GM21360 (cell line): ENCODE measurements around the gene TBC1D22A.

Source experiments
- ATAC-seq: cut with Tn5 transposase; IDR thresholded peaks from one replicate; pipeline ENCODE4 v1.9.1; 2021; ENCODE audit warnings: mild to moderate bottlenecking, moderate library complexity; ENCODE audit not compliant: unreplicated experiment

The TBC1D22A gene

DNA sequence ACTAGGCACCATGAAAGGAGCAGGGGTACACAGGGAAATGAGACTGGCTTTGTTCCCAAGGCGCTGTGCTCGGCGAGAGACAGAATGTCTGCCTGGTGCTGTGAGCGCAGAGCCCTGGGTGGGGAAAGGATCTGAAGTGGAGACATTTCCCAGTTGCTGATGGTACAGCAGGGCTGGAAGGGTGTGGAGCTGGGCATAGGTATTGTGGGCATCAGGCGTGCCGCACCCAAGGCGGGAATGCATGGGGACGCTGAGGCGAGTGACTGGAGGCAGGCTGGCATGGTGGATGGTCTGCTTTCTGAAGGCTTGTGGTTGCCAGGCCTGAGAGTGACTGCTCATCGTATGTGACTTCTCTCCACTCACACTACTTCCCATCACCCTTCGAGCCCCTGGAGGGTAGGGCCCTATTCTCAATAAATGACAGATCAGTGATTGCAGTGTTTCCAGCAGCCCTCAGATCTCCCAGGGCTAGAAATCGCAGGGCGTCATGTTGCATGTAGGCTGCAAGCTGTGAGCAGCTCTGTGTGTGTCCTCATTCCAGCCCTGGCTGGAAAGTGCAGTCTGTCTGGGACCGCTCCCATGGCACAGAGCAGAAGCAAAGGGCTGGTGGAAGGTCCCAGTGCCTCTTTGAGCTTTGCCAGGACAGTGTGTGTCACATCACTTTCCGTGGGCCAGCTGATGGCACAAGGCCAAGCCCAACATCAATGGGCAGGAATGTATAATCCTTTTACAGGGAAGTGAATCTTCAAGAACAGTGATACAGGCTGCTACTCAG, 67.7 kb downstream of the TBC1D22A start:
- ATAC-seq = no peak

GRCh38 chr22:46830841-46831240, 68.4 kb downstream of the TBC1D22A start:
- ATAC-seq = no peak

- no peak for ATAC-seq
Observed at GRCh38 chr22:46833228-46833627, 70.8 kb downstream of the TBC1D22A start.

- no peak for ATAC-seq
Observed at GRCh38 chr22:46834021-46834737, 71.7 kb downstream of the TBC1D22A start.

- no peak for ATAC-seq
Observed at GRCh38 chr22:46835288-46835687, 72.8 kb downstream of the TBC1D22A start.

DNA sequence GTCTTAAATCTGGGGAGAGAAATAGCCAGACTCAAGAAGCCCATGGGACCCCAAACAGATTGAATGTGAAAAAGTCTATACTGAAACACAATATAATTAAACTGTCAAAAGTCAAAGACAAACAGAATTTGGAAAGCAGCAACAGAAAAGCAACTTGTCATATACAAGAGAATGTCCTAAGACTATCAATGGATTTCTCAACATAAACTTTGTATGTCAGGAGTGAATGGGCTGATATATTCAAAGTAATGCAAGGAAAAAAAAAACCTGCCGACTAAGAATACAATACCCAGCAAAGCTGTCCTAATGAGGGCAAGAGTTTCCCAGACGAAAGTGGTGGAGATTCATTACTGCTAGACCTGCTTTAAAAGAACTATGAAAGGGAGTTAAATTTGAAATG, 73.2 kb downstream of the TBC1D22A start:
- ATAC-seq = no peak

GRCh38 chr22:46841522-46841921, 79.1 kb downstream of the TBC1D22A start:
- ATAC-seq = no peak

- no peak for ATAC-seq
Observed at GRCh38 chr22:46842606-46843005, 80.2 kb downstream of the TBC1D22A start.

- no peak for ATAC-seq
Observed at GRCh38 chr22:46843821-46844255, 81.4 kb downstream of the TBC1D22A start.

GRCh38 chr22:46844606-46845210, 82.3 kb downstream of the TBC1D22A start:
- no peak for ATAC-seq

DNA sequence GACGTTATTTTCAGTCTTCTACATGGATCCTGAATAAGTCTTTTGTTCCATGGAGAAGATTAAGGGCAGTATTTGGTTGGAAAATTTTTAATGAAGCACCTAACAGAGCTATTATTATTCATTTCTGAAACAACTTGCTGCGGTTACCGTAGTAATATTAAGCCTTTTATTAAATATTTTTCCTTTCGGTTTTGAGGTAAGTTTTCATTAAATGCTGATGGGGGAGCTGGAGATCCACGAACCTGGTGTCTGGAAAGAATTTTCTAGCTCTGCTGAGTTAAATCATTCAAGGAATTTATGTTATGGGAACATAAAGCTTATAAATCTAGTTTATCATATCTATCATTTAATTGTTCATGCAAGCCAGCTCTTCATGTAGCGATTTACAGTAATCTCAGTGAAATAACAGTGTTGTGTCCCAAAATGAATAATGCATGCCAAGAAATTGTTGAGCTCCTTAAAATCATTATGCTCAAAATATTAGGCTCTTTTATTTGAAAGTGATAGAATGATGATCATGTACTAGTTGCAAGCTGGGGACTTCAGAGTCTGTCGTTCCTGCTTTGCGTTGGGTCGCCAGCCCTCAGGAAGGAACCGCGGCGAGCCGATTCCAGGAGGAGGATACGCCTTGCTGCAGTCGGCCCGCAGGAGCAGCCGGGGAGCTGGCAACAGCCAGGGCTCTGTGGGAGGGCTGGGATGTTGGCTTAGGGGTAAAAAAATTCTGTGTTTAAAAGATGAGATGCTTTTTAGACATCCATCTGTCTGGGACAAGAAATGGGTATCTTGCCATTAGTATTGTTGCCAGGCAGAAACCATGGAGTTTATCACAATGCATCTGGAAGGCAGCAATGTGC, 83.1 kb downstream of the TBC1D22A start:
- no peak for ATAC-seq

DNA sequence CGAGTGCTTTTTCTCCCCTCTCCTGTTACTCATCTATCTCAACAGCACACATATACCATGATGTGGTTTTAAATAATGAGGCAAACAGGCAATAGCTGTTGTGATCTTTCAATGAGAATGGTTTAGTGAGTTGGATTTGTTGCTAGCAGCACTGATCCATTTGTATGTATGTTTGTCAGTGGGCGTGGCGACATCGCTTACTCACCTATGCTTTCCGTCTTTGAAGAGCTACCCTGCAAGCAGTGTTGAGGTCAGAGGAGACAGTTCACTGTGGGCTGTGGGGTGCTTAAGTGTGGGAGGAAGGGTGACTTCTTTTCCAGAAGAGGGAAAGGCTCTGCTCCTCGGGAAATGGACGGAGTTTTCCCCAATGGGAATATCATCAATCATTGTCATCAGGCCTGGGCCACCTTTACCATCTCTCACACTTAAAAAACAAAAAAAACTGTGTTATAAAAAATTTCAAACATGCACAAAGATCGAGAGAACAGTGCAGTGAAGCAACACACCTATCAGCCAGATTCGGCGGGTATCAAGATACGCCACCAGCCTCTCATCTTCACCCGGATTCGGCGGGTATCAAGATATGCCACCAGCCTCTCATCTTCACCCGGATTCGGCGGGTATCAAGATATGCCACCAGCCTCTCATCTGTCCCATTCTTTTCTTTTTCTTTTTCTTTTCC, 83.8 kb downstream of the TBC1D22A start:
- no peak for ATAC-seq

- no peak for ATAC-seq
Observed at GRCh38 chr22:46846832-46847355, 84.4 kb downstream of the TBC1D22A start.

DNA sequence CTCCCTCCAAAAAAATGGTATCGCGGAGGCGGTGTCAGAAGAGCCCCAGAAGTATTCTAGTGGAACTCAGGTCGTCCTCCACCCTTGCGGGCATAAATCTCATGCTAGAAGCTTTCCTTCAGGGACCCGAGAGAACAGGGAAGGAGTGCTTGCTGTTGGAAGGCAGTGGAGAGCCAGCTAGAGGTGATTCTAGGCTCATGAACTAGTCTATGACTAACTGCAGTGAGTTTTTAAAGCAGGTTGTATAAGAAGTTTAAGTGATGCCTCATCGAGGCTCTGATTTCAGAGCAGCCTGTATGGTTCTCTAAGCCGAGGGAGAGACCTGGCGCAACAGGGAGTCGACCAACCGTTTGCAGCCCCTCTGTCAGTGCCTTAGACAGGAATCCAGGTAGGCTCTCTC, 85.7 kb downstream of the TBC1D22A start:
- no peak for ATAC-seq

DNA sequence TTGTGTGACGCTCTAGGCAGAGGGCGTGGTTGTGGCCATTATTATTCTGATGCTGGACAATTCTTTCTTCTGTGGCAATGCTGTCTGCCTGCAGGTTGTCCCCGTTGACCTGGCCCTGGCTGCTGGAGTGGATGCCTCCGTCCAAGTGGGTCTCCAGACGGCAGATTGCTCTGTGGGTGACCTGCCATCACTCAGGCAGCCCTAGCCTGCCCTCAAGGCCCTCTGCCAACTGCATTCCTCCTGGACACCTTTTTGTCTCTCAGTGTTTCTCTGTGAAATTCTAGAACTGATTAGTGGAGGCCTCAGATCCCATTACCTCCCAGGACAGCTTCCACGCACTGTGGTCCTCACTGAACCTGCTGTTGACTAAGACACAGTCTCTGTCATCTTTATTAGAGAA, 86.7 kb downstream of the TBC1D22A start:
- no peak for ATAC-seq

- ATAC-seq = no peak
Observed at GRCh38 chr22:46849951-46850350, 87.5 kb downstream of the TBC1D22A start.

DNA sequence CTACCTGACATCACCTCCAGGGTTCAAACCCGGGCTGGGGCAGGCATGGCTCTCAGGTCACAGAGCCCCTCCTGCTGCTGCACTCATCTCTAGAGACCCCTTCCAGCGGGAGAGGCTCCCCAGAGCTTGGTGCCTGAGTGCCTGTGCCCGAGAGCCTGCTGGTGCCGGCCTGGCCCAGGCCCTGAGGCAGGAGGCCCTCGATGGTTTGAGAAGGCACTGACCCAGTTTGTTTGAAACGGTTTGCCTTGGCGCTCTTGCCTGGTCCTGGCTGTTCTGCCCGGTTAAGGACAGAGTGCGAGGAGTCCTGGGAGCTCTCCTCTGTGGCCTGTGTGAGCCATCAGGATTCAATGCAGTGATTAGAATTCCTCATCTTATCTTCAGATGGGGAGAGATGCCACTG, 88.9 kb downstream of the TBC1D22A start:
- ATAC-seq = no peak

DNA sequence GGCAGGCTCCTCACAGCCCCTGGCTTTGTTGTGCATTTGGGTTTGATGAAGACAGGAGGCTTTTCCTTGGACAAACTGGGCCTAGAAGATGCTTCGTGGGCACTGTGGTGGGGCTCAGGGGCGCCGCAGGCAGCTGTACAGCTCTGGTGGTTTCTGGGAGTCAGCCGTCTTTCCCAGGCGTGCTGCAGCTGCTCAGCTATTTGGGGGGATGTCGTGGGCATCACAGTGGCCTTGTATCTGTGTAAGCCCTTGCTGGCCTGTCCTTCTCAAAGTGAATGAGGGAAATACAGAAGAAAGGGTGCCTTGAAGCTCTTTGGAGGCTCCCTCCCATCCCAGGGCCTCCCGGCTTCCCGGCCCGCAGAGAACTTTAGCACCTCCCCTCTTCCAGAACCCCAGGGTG, 89.5 kb downstream of the TBC1D22A start:
- no peak for ATAC-seq

DNA sequence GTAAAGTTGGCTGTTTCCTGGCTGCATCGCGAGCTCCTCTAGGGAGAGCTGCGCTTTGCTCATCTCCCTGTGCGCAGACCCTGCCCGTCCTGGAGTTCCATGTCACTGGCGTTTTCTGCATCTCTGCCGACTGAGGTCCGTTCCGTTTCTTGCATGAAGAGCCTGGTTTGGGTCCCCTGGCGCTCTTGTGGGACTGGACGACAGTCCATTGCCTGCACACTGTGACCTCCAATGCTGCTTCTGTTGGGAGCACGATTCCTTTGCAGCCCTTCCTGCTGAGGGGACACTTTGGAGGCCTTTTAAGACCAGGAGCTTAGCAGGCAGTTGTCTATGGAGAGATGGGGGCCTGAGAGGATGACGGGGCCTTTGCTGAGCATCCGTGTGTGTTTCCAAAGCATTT, 90.3 kb downstream of the TBC1D22A start:
- ATAC-seq = no peak

DNA sequence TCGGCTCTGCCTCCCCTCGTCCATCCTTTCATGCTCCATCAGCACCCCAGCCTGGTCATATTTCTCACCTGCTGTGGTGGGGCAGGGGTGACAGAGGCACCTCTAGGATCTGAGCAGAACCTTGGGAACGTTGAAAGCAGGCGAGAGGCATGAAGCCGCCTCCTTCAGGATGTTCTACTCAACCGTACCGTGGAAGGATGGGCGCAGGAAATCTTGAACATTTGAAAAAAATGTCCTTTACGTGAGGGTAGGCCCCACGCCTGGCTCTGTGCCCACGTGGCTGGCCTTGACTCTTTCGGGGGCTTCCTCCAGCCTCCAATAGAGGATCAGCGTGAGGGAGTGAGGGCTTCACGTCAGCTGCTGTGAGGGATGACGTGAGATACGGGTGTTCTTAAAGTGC, 90.7 kb downstream of the TBC1D22A start:
- no peak for ATAC-seq
